Panc1 (cell line): ENCODE results near the gene NVL. TPM values are rescaled to one million over a fixed set of nuclear protein-coding genes. Genes with fewer than 3 reads are reported as not detected.

Source experiments
- ATAC-seq: fragments of 200-7000 bp; cut with Tn5 transposase; 2 replicates; pipeline ENCODE4 v1.9.1; 2020; ENCODE audit warnings: mild to moderate bottlenecking, moderate library complexity
- BruUV-seq: library from RNA; stranded (reverse); fragments of 400-500 nt; replicated peaks from 2 replicates; lab custom pipeline; 2021; lab: Mats Ljungman, UMichigan
- CTCF ChIA-PET: fragments of 300-600 bp; sonication (Branson Sonifier 250); formaldehyde crosslinking; loops from one replicate; lab custom pipeline; 2022; ENCODE audit warnings: antibody characterized with exemption; lab: Charles Lee
- POLR2A ChIA-PET: fragments of 300-600 bp; sonication (Branson Sonifier 250); formaldehyde crosslinking; loops from one replicate; lab custom pipeline; 2022; ENCODE audit warnings: antibody characterized with exemption; lab: Charles Lee
- DNase-seq: peaks from one replicate; pipeline ENCODE4 v3.0.0-alpha.2; 2010; ENCODE audit warnings: low read depth, low spot score
- H3K27ac ChIP-seq: 2 replicates; pipeline ENCODE4 v1.5.1; 2011; ENCODE audit warnings: mild to moderate bottlenecking, low read length, inconsistent platforms
- H3K27me3 ChIP-seq: fragments of 200-500 bp; sonication (Bioruptor generic); 2 replicates; pipeline ENCODE4 v1.6.0; 2014; ENCODE audit warnings: low read length, inconsistent platforms; ENCODE audit not compliant: control insufficient read depth, insufficient read depth
- H3K36me3 ChIP-seq: fragments of 200-500 bp; sonication (Bioruptor generic); 2 replicates; pipeline ENCODE4 v1.5.1; 2014; ENCODE audit warnings: inconsistent platforms, mild to moderate bottlenecking, low read length, moderate library complexity; ENCODE audit not compliant: control insufficient read depth, insufficient read depth
- H3K4me1 ChIP-seq: 2 replicates; pipeline ENCODE4 v1.5.1; 2011; ENCODE audit warnings: inconsistent platforms, mild to moderate bottlenecking, low read length, moderate library complexity; ENCODE audit not compliant: control insufficient read depth, insufficient read depth
- H3K4me3 ChIP-seq, 2 experiments: 2 replicates each; pipeline ENCODE4 v1.5.1; 2011 to 2012; ENCODE audit warnings: low read depth in 2 of 2, low read length in 2 of 2, mild to moderate bottlenecking in 2 of 2, inconsistent platforms in 1 of 2, moderate library complexity in 1 of 2
- H3K9me3 ChIP-seq: fragments of 200-500 bp; sonication (Bioruptor generic); 2 replicates; pipeline ENCODE4 v1.5.1; 2014; ENCODE audit warnings: low read depth, mild to moderate bottlenecking, inconsistent platforms, low read length, moderate library complexity; ENCODE audit not compliant: control insufficient read depth, insufficient read depth
- POLR2AphosphoS5 ChIP-seq: IDR thresholded peaks from 2 replicates; pipeline ENCODE4 v1.6.1; 2012; ENCODE audit warnings: mild to moderate bottlenecking, low read depth, low read length, moderate library complexity
- REST ChIP-seq, 2 experiments: IDR thresholded peaks; 2 replicates each; pipeline ENCODE4 v1.6.1; 2011 to 2012; ENCODE audit warnings: low read depth in 2 of 2, control low read depth in 1 of 2, low read length in 1 of 2, mild to moderate bottlenecking in 1 of 2, moderate library complexity in 1 of 2; ENCODE audit not compliant: insufficient read depth in 1 of 2
- SIN3A ChIP-seq: IDR thresholded peaks from 2 replicates; pipeline ENCODE4 v1.6.1; 2012; ENCODE audit warnings: low read depth, mild to moderate bottlenecking, low read length, moderate library complexity, borderline replicate concordance; ENCODE audit not compliant: insufficient read depth
- TCF7L2 ChIP-seq: IDR thresholded peaks from 2 replicates; pipeline ENCODE4 v1.6.1; 2011; ENCODE audit warnings: mild to moderate bottlenecking, low read depth, low read length, inconsistent platforms
- in situ Hi-C: cut with HindIII; loops from 2 replicates; pipeline ENCODE4 v1.10.0; 2016; ENCODE audit warnings: low sequenced_read_pairs, low pct_unique_long_range_greater_than_20kb
- intact Hi-C: fragments of 100-400 bp; cut with micrococcal nuclease; formaldehyde crosslinking; loops from one replicate; pipeline ENCODE4 v1.10.0; 2022; ENCODE audit not compliant: unreplicated experiment
- total RNA-seq: library from RNA; stranded (reverse); gene quantifications from one replicate; pipeline ENCODE4 v1.2.1, GENCODE V29; 2021; ENCODE audit not compliant: unreplicated experiment
- TF ChIP-seq, protein P1 (sequence below): fragments of 450-650 bp; IDR thresholded peaks from 2 replicates; pipeline ENCODE4 v1.5.1; 2017; ENCODE audit warnings: mild to moderate bottlenecking

NVL gene
- total RNA-seq, 1 experiment from 2014 or later: 25.0 TPM

GRCh38 chr1:224193319-224193966 lies 136.5 kb downstream of the NVL start:
- POLR2A ChIA-PET: no interaction called here
- H3K4me3 ChIP-seq: no peak overlapping the region
- DNase-seq: no peak
- no peak for ATAC-seq
- in situ Hi-C loops (no loop called here), intact Hi-C loops (no loop called here)
- TF ChIP-seq, protein P1, sequence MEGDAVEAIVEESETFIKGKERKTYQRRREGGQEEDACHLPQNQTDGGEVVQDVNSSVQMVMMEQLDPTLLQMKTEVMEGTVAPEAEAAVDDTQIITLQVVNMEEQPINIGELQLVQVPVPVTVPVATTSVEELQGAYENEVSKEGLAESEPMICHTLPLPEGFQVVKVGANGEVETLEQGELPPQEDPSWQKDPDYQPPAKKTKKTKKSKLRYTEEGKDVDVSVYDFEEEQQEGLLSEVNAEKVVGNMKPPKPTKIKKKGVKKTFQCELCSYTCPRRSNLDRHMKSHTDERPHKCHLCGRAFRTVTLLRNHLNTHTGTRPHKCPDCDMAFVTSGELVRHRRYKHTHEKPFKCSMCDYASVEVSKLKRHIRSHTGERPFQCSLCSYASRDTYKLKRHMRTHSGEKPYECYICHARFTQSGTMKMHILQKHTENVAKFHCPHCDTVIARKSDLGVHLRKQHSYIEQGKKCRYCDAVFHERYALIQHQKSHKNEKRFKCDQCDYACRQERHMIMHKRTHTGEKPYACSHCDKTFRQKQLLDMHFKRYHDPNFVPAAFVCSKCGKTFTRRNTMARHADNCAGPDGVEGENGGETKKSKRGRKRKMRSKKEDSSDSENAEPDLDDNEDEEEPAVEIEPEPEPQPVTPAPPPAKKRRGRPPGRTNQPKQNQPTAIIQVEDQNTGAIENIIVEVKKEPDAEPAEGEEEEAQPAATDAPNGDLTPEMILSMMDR: no peak
- TF ChIP-seq SIN3A (no peak), TCF7L2 (no peak), POLR2AphosphoS5 (no peak), REST (IDR thresholded peaks at IDR 0.05; ENCODE audit: insufficient read depth in 1 of 2, low read depth in 2 of 2, low read length in 1 of 2) (no peak)
- BruUV-seq: no TSS peak
- no peak overlapping the region for H3K27ac ChIP-seq
- no peaks in the 10 kb centered on the region for H3K4me1 ChIP-seq
- CTCF ChIA-PET: no interaction called here
- H3K9me3 ChIP-seq: no peaks in the 10 kb centered on the region
- peaks cover 4% of the 10 kb centered on the region; the same call in 1 of the 2 replicates for H3K36me3 ChIP-seq
- no peaks in the 10 kb centered on the region for H3K27me3 ChIP-seq

DNA sequence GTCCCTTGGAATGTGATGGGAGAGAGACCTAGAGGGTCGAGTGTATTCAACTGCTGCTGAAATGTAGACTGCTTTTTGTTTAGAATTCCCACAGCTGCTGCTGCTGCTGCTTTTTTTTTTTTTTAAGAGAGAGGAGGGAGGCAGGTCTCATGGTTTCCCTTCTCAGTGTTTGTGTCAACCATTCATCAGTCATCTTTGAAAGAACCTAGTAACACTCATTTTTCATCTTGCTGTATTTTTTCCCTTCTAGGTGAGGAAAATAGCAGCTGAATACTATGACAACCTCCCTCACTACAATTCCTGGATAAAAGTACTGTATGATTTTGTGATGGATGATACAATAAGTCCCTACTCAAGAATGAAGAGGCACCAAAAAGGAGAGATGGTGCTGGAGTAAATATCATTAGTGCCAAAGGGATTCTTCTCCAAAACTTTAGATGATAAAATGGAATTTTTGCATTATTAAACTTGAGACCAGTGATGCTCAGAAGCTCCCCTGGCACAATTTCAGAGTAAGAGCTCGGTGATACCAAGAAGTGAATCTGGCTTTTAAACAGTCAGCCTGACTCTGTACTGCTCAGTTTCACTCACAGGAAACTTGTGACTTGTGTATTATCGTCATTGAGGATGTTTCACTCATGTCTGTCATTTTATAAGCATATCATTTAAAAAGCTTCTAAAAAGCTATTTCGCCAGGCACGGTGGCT lies 137.7 kb downstream of the NVL start:
- no peaks in the 10 kb centered on the region for H3K4me1 ChIP-seq
- BruUV-seq: TSS peak; percentile 81
- H3K9me3 ChIP-seq: no peaks in the 10 kb centered on the region
- H3K4me3 ChIP-seq: no peak overlapping the region
- peaks cover 4% of the 10 kb centered on the region; the same call in 1 of the 2 replicates for H3K36me3 ChIP-seq
- in situ Hi-C loops (no loop called here), intact Hi-C loops (no loop called here)
- ATAC-seq (no peak), DNase-seq (no peak)
- TF ChIP-seq, protein P1: no peak
- no peak for TF ChIP-seq POLR2AphosphoS5
- TF ChIP-seq TCF7L2: no peak
- TF ChIP-seq REST (IDR thresholded peaks at IDR 0.05; ENCODE audit: insufficient read depth in 1 of 2, low read depth in 2 of 2, low read length in 1 of 2): no peak
- TF ChIP-seq SIN3A: no peak
- ChIA-PET POLR2A (no interaction called here), CTCF (no interaction called here)
- H3K27me3 ChIP-seq: no peaks in the 10 kb centered on the region
- H3K27ac ChIP-seq: no peak overlapping the region
